HAP-1 (cell line): ENCODE measurements around the gene SLC26A5.
"Not testable (repeated sequence)": the region's sequence is repeated elsewhere in the genome, so short reads cannot be mapped to it uniquely, and the experiment has no call there.

Experiments
- DNase-seq, 2 experiments: peaks; one replicate each; pipeline ENCODE4 v3.0.0-alpha.2; 2016 to 2020; ENCODE audit warnings: low spot score in 2 of 2
- H3K27me3 ChIP-seq: fragments of 250-450 bp; sonication (Bioruptor Pico); 2 replicates; pipeline ENCODE4 v1.5.1; 2020; ENCODE audit warnings: low read depth, mild to moderate bottlenecking, moderate library complexity
- H3K36me3 ChIP-seq: fragments of 250-450 bp; sonication (Bioruptor Pico); replicated peaks from 2 replicates; pipeline ENCODE4 v1.5.1; 2020; ENCODE audit warnings: mild to moderate bottlenecking
- H3K4me1 ChIP-seq: fragments of 250-450 bp; sonication (Bioruptor Pico); 2 replicates; pipeline ENCODE4 v1.5.1; 2020; ENCODE audit warnings: mild to moderate bottlenecking
- H3K4me3 ChIP-seq: fragments of 250-450 bp; sonication (Bioruptor Pico); 2 replicates; pipeline ENCODE4 v1.5.1; 2020; ENCODE audit warnings: mild to moderate bottlenecking, moderate library complexity
- H3K9me3 ChIP-seq: fragments of 250-450 bp; sonication (Bioruptor Pico); 2 replicates; pipeline ENCODE4 v1.5.1; 2020; ENCODE audit warnings: mild to moderate bottlenecking, moderate library complexity
- in situ Hi-C: fragments of 300-500 bp; cut with MboI; formaldehyde crosslinking; loops from 3 replicates; pipeline ENCODE4 v1.14.3; 2020; ENCODE audit warnings: low sequenced_read_pairs, inconsistent platforms, mixed read lengths

The SLC26A5 gene, protein sequence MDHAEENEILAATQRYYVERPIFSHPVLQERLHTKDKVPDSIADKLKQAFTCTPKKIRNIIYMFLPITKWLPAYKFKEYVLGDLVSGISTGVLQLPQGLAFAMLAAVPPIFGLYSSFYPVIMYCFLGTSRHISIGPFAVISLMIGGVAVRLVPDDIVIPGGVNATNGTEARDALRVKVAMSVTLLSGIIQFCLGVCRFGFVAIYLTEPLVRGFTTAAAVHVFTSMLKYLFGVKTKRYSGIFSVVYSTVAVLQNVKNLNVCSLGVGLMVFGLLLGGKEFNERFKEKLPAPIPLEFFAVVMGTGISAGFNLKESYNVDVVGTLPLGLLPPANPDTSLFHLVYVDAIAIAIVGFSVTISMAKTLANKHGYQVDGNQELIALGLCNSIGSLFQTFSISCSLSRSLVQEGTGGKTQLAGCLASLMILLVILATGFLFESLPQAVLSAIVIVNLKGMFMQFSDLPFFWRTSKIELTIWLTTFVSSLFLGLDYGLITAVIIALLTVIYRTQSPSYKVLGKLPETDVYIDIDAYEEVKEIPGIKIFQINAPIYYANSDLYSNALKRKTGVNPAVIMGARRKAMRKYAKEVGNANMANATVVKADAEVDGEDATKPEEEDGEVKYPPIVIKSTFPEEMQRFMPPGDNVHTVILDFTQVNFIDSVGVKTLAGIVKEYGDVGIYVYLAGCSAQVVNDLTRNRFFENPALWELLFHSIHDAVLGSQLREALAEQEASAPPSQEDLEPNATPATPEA

DNA sequence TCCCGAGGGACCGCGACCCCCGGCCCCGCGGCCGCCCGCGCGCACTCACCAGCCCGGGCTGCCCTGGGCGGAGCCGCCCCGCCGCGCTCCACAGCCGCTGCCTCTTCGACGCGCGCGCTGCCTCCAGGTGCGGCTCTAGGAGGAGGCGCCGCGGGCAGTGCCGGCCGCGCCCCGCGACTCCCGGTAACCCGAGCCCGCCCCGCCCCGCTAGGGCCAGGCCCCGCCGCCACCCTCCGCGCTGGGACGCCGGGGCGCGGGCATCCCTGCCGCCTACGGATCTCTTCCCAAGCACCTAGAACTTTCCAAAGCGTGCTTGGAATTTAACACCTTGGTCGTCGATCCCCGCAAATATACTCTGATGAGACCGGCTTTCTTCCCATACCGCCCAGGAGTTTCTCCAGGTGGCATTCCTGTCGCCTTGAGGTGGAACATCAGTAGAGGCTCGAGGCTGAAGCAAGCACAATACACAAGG is at the start of gene SLC26A5:
SLC26A5 (minus strand) TSS at position 159 of the 472 bp plus-strand sequence. CDS start 24,693 bp downstream, outside the sequence.
- Histone ChIP-seq H3K9me3 (no peaks in the 10 kb centered on the region), H3K4me1 (no peaks in the 10 kb centered on the region), H3K4me3 (no peak within 1 kb of the TSS), H3K36me3 (no peaks in the 10 kb centered on the region), H3K27me3 (peaks cover 31% of the 10 kb centered on the region)
- in situ Hi-C loops, result no loop called here
- DNase-seq, result peak; percentile 18 to 66

DNA sequence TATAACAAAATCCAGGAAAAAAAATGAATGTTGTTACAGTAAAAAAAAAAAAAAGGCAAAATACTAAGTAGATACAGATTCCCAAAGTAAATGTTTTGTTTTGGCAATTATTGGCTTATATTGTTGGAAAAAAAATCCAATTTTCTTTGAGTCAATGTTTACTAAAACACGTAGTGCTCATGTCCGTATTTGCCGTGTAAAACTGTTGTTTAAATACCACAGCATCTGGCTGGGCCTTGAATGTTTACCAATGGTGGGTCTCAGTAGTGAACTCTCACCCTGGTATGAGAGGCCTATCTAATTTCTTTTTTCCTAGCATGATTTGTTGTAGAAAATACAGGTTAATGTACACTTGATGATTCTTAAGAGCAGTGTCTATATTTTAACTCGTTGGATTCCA is 41.4 kb upstream of the SLC26A5 start:
- H3K27me3 ChIP-seq, result no peaks in the 10 kb centered on the region
- no peaks in the 10 kb centered on the region for H3K4me1 ChIP-seq
- H3K9me3 ChIP-seq, result no peaks in the 10 kb centered on the region
- H3K36me3 ChIP-seq, result no peaks in the 10 kb centered on the region
- no peak for DNase-seq
- H3K4me3 ChIP-seq, result no peak overlapping the region
- in situ Hi-C loops, result no loop called here

DNA sequence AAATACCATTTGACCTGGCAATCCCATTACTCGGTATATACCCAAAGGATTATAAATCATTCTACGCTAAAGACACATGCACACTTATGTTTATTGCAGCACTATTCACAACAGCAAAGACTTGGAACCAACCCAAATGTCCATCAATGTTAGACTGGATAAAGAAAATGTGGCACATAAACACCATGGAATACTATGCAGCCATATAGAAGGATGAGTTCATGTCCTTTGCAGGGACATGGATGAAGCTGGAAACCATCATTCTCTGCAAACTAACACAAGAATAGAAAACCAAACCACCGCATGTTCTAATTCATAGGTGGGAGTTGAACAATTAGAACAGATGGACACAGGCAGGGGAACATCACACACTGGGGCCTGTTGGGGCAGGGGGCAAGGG is 40.9 kb upstream of the SLC26A5 start:
- H3K27me3 ChIP-seq, DNase-seq, in situ Hi-C loops, H3K4me1 ChIP-seq, H3K36me3 ChIP-seq, H3K4me3 ChIP-seq, H3K9me3 ChIP-seq: not testable (repeated sequence)

DNA sequence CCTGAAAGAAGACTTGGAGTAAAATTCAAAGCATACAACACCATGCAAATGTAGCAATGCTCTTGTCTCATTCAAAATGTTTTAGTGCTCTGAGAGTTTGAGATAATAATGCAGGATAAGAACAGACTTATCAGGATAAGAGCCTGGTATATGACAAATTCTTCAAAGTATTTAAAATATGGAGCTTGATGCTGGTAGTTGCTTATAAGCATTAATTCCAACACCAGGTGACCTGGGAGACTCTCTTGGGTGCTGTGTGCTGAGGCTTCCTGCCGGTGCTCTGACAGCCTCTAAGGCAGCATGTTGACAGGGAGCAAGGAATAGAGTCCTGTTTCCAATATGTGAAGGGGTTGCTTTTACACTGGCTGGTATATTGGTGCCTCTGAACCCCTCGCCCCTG is 34.8 kb upstream of the SLC26A5 start:
- peaks cover 3% of the 10 kb centered on the region; the same call in 1 of the 2 replicates for H3K27me3 ChIP-seq

DNA sequence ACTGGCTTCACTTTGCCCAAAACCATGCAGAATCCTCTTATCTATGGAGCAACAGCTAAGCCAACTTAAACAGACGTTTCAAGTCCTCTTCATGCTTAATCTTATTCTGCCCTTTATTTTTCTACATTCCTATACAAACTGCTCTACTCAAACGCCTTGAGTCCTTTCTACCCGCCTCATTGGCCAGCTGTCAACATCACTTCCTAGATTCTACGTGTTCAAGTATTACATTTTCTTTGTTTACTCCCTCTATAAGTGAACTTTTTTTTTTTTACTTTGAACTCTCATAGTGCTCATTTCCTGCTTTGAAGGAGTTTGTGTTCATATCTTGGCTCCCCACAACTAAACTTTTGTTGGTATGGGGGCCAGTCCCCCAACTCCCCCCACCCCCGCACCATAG is 28.9 kb upstream of the SLC26A5 start:
- Histone ChIP-seq H3K4me3 (no peak overlapping the region), H3K4me1 (no peaks in the 10 kb centered on the region), H3K9me3 (no peaks in the 10 kb centered on the region), H3K27me3 (peaks cover 6% of the 10 kb centered on the region), H3K36me3 (no peaks in the 10 kb centered on the region)
- DNase-seq, result no peak
- in situ Hi-C loops, result no loop called here

More for the DNA sequence above, 34.8 kb upstream of the SLC26A5 start:
- Histone ChIP-seq H3K4me3 (no peak overlapping the region), H3K4me1 (no peaks in the 10 kb centered on the region), H3K9me3 (no peaks in the 10 kb centered on the region), H3K36me3 (no peaks in the 10 kb centered on the region)
- in situ Hi-C loops, result no loop called here
- DNase-seq, result no peak

DNA sequence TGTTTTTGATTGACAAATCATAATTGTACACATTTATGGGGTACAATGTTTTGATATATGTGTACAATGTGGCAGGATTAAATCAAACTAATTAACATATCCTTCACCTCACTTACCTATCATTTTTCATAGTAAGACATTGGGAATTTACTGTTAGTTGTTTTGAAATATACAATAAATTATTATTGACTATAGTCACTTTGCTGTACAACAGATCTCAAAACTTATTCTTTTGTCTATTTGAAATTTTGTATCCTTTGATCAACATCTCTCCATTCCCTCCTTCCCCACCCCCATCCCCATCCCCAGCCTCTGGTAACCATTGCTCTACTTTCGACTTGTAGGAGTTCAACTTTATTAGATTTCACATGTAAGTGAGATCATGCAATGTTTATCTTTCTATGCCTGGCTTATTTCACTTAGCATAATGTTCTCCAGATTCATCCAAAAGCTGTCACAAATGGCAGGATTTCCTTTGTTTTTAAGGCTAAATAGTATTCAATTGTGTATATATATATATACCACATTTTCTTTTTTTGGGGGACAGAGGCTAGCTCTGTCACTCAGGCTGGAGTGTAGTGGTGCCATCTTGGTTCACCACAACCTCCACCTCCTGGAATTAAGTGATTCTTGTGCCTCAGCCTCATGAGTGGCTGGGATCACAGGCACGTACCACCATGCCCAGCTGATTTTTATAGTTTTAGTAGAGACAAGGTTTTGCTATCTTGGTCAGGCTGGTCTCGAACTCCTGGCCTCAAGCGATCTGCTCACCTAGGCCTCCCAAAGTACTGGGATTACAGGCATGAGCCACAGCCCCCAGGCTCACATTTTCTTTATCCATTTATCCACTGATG is 23.3 kb upstream of the SLC26A5 start:
- peaks cover 4% of the 10 kb centered on the region; the same call in 1 of the 2 replicates for H3K27me3 ChIP-seq
- H3K4me1 ChIP-seq, result no peaks in the 10 kb centered on the region
- no peaks in the 10 kb centered on the region for H3K9me3 ChIP-seq
- no peaks in the 10 kb centered on the region for H3K36me3 ChIP-seq
- no peak overlapping the region for H3K4me3 ChIP-seq
- in situ Hi-C loops, result no loop called here
- DNase-seq, result no peak

- Histone ChIP-seq H3K4me3 (no peak overlapping the region), H3K36me3 (no peaks in the 10 kb centered on the region), H3K27me3 (peaks cover 2% of the 10 kb centered on the region; the same call in 1 of the 2 replicates), H3K9me3 (no peaks in the 10 kb centered on the region), H3K4me1 (no peaks in the 10 kb centered on the region)
- in situ Hi-C loops, result no loop called here
- DNase-seq, result no peak
These were observed 20.8 kb upstream of the SLC26A5 start for GRCh38 chr7:103466814-103467213.

- in situ Hi-C loops, result no loop called here
- no peaks in the 10 kb centered on the region; the same call in 1 of the 2 replicates for H3K27me3 ChIP-seq
- no peak for DNase-seq
- H3K4me1 ChIP-seq, result no peaks in the 10 kb centered on the region
- H3K9me3 ChIP-seq, result no peaks in the 10 kb centered on the region
- no peaks in the 10 kb centered on the region for H3K36me3 ChIP-seq
- no peak overlapping the region for H3K4me3 ChIP-seq
These were observed 16.4 kb upstream of the SLC26A5 start for GRCh38 chr7:103462358-103462757.

GRCh38 chr7:103447073-103447960 is 1.3 kb upstream of the SLC26A5 start:
- no peaks in the 10 kb centered on the region; the same call in 1 of the 2 replicates for H3K9me3 ChIP-seq
- peaks cover 31% of the 10 kb centered on the region for H3K27me3 ChIP-seq
- H3K36me3 ChIP-seq, result no peaks in the 10 kb centered on the region
- peak; percentile 73 to 78 for DNase-seq
- no peak overlapping the region for H3K4me3 ChIP-seq
- in situ Hi-C loops, result no loop called here
- H3K4me1 ChIP-seq, result no peaks in the 10 kb centered on the region

DNA sequence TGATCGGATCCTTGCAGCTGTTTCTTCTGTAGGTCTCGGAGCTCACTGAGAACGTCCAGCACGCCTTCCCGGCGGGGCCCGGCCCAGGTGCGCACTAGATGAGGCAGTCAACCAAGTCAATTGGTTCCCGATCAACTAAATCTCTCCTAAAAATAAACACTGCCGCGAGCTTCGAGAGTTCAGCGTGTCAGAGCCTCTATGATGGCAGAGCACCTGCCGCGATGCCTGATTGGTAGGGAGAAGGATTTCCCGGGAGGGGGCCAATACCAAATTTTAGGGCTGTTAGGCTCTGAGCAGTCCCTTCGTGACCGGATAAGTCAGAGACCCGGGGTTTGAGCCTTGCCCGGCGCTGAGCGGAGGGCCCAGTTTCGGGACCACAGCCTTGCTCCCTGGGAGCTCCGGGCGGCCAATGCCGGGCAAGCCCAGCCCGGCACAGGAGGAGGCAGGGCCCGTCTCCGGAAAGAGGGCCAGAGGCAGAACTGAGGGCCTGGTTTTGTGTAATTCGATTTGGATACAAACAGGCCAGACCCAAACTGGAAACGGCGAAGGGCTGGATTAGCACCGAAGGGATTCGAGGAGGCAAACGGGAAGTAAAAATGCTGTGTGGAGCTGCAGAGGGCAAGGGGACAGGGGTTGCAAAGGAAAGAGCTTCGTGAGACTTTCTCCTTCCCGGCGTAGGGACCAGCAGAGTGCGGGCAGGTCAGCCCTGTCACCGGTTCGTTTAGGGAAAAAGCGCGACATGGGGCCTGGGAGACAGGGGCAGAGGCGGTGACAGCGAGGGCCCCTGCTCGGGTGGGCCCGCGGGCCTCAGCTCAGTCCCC is 569 bp downstream of the SLC26A5 start:
- in situ Hi-C loops, result no loop called here
- DNase-seq, result peak in 1 of 2 experiments; percentile 15
- Histone ChIP-seq H3K36me3 (no peaks in the 10 kb centered on the region), H3K27me3 (peaks cover 31% of the 10 kb centered on the region), H3K4me1 (no peaks in the 10 kb centered on the region), H3K9me3 (no peaks in the 10 kb centered on the region), H3K4me3 (no peak overlapping the region)

DNA sequence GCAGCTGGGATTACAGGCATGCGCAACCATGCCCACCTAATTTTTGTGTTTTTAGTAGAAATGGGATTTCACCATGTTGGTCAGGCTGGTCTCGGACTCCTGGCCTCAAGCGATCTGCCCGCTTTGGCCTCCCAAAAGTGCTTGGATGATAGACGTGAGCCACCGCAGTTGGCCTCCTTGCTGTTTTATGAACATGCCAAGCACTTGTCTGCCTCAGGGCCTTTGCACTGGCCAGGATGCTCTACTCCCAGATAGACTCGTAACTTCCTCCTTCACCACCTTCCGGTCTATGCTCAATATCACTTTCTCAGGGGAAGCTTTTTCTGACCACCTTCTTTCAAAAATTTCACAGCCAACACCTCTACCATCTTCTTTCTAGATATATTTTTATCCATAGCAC is 6.3 kb downstream of the SLC26A5 start:
- H3K27me3 ChIP-seq, result peaks cover 26% of the 10 kb centered on the region
- in situ Hi-C loops, result no loop called here
- no peak for DNase-seq

GRCh38 chr7:103437623-103438022 is 8.4 kb downstream of the SLC26A5 start:
- Histone ChIP-seq H3K4me3 (no peak overlapping the region), H3K4me1 (no peaks in the 10 kb centered on the region), H3K9me3 (peaks cover 3% of the 10 kb centered on the region; the same call in 1 of the 2 replicates), H3K27me3 (peaks cover 11% of the 10 kb centered on the region), H3K36me3 (no peaks in the 10 kb centered on the region)
- DNase-seq, result no peak
- in situ Hi-C loops, result no loop called here

More for the DNA sequence above, 6.3 kb downstream of the SLC26A5 start:
- Histone ChIP-seq H3K9me3 (no peaks in the 10 kb centered on the region), H3K4me1 (no peaks in the 10 kb centered on the region), H3K36me3 (no peaks in the 10 kb centered on the region), H3K4me3 (no peak overlapping the region)
